Esophagus squamous epithelium (tissue), 4 donors: Measurements from ENCODE around the gene NUDT3.

Experiments
- CTCF ChIP-seq, 6 experiments: fragments of 450-650 bp in 4 of 6; fragments of 200-600 bp in 2 of 6; sonication (generic) in 2 of 6; IDR thresholded peaks; one replicate each; pipeline ENCODE4 v1.5.1; 2016 to 2019; ENCODE audit warnings: antibody characterized with exemption in 6 of 6, mild to moderate bottlenecking in 4 of 6, moderate library complexity in 4 of 6
- POLR2A ChIP-seq, 4 donors: fragments of 450-650 bp; IDR thresholded peaks; one replicate each; pipeline ENCODE4 v1.6.1; 2017; ENCODE audit warnings: antibody characterized with exemption in 4 of 4, mild to moderate bottlenecking in 4 of 4, moderate library complexity in 3 of 4

GRCh38 chr6:34292954-34293353 lies 99.5 kb downstream of the NUDT3 start:
- no peak for TF ChIP-seq CTCF (IDR thresholded peaks at IDR 0.05)
- no peak for TF ChIP-seq POLR2A (IDR thresholded peaks at IDR 0.05)
